Progenitor cell of endocrine pancreas (in vitro differentiated cells): ENCODE measurements around the gene ARNT2. TPM values are rescaled to one million over a fixed set of nuclear protein-coding genes. Genes with fewer than 3 reads are reported as not detected.

Experiments
- DNase-seq: peaks from one replicate; pipeline ENCODE4 v3.0.0; 2021; ENCODE audit warnings: low spot score; ENCODE audit not compliant: unreplicated experiment
- H3K27ac Mint-ChIP-seq: 2 replicates; pipeline ENCODE4 v1.8.0; 2021; ENCODE audit warnings: mild to moderate bottlenecking, moderate library complexity, mixed read lengths
- H3K27me3 Mint-ChIP-seq: 2 replicates; pipeline ENCODE4 v1.8.0; 2021; ENCODE audit warnings: mixed read lengths
- H3K36me3 Mint-ChIP-seq: 2 replicates; pipeline ENCODE4 v1.8.0; 2022; ENCODE audit warnings: mixed read lengths; ENCODE audit not compliant: insufficient read depth
- H3K4me1 Mint-ChIP-seq: 2 replicates; pipeline ENCODE4 v1.8.0; 2021; ENCODE audit warnings: low read depth, mixed read lengths
- H3K4me3 Mint-ChIP-seq: 2 replicates; pipeline ENCODE4 v1.8.0; 2021; ENCODE audit warnings: low read depth, mild to moderate bottlenecking, moderate library complexity, mixed read lengths
- H3K9me3 Mint-ChIP-seq: 2 replicates; pipeline ENCODE4 v1.8.0; 2021; ENCODE audit warnings: low read depth, mixed read lengths
- CTCF ChIP-seq: fragments of 200-600 bp; sonication (generic); IDR thresholded peaks from one replicate; pipeline ENCODE4 v1.5.0; 2021; ENCODE audit warnings: antibody characterized with exemption, mild to moderate bottlenecking; ENCODE audit not compliant: unreplicated experiment
- total RNA-seq: library from RNA; stranded (reverse); gene quantifications from 2 replicates; pipeline ENCODE4 v1.2.1, GENCODE V29; 2021

Gene ARNT2
- total RNA-seq, 1 donor from 2014 or later: 37.3 TPM

- no peak for TF ChIP-seq CTCF
These were observed 73.9 kb downstream of the ARNT2 start for GRCh38 chr15:80478075-80478474.

GRCh38 chr15:80479191-80479590 is 75.0 kb downstream of the ARNT2 start:
- Mint-ChIP-seq H3K9me3 (peaks cover 6% of the 10 kb centered on the region), H3K4me1 (peaks cover 15% of the 10 kb centered on the region), H3K27ac (peak overlapping the region; percentile 51), H3K4me3 (no peak overlapping the region), H3K27me3 (no peaks in the 10 kb centered on the region), H3K36me3 (peaks cover 38% of the 10 kb centered on the region)
- no peak for TF ChIP-seq CTCF
- no peak for DNase-seq

More at GRCh38 chr15:80478075-80478474, 73.9 kb downstream of the ARNT2 start:
- Mint-ChIP-seq H3K36me3 (peaks cover 41% of the 10 kb centered on the region), H3K9me3 (peaks cover 6% of the 10 kb centered on the region), H3K27ac (no peak overlapping the region), H3K4me1 (peaks cover 13% of the 10 kb centered on the region), H3K4me3 (no peak overlapping the region), H3K27me3 (no peaks in the 10 kb centered on the region)
- DNase-seq: no peak

- Mint-ChIP-seq H3K27me3 (no peaks in the 10 kb centered on the region), H3K27ac (no peak overlapping the region), H3K9me3 (peaks cover 6% of the 10 kb centered on the region), H3K4me1 (peaks cover 22% of the 10 kb centered on the region), H3K36me3 (peaks cover 28% of the 10 kb centered on the region), H3K4me3 (no peak overlapping the region)
- no peak for TF ChIP-seq CTCF
- DNase-seq: no peak
These were observed 76.1 kb downstream of the ARNT2 start for GRCh38 chr15:80480171-80480811.

GRCh38 chr15:80480909-80481308 is 76.7 kb downstream of the ARNT2 start:
- Mint-ChIP-seq H3K4me1 (peaks cover 25% of the 10 kb centered on the region), H3K27ac (no peak overlapping the region), H3K4me3 (no peak overlapping the region), H3K9me3 (peaks cover 2% of the 10 kb centered on the region), H3K27me3 (no peaks in the 10 kb centered on the region), H3K36me3 (peaks cover 23% of the 10 kb centered on the region)
- no peak for TF ChIP-seq CTCF
- DNase-seq: no peak

- TF ChIP-seq CTCF: no peak
- Mint-ChIP-seq H3K27ac (no peak overlapping the region), H3K36me3 (peaks cover 12% of the 10 kb centered on the region)
These were observed 78.5 kb downstream of the ARNT2 start for GRCh38 chr15:80482696-80483095.

More at GRCh38 chr15:80482696-80483095, 78.5 kb downstream of the ARNT2 start:
- H3K27me3 Mint-ChIP-seq: no peaks in the 10 kb centered on the region
- no peaks in the 10 kb centered on the region for H3K9me3 Mint-ChIP-seq
- peaks cover 25% of the 10 kb centered on the region for H3K4me1 Mint-ChIP-seq
- DNase-seq: no peak
- H3K4me3 Mint-ChIP-seq: no peak overlapping the region
